Fibroblast of the conjunctiva (primary cell): ENCODE data around the gene PIK3C2A.
"Not testable (repeated sequence)": the region's sequence is repeated elsewhere in the genome, so short reads cannot be mapped to it uniquely, and the experiment has no call there.

ENCODE experiments used
- DNase-seq: peaks from one replicate; pipeline ENCODE4 v3.0.0-alpha.2; 2010; ENCODE audit warnings: low read depth

PIK3C2A gene

GRCh38 chr11:17207317-17208256 lies at the start of gene PIK3C2A:
Gene PIK3C2A, minus strand, starts transcription at chr11:17207986. Its CDS starts 38,245 bp downstream, at chr11:17169741.
- peak; percentile 87 for DNase-seq

DNA sequence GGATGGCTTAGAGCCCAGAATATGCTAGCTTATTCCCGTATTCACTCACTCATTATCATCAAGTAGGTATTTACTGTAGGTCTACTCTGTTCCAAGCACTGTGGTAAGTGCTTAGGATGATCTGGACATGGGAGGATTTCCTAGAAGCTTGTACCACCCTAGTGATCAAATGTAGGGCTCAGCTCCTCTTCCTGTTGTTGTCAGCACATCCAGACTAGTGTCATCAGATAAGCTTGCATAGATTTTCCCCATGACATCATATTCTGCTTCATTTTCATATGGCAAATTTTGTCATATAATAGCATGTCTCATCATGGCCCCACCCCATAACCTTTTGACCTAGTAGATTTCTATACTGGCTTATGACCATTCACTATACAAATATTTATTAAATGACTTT lies 49.4 kb upstream of the PIK3C2A start:
- DNase-seq = peak; percentile 50

- peak; percentile 97 for DNase-seq
Observed at GRCh38 chr11:17256512-17256911, 48.7 kb upstream of the PIK3C2A start.

- DNase-seq = no peak
Observed at GRCh38 chr11:17252704-17253103, 44.9 kb upstream of the PIK3C2A start.

DNA sequence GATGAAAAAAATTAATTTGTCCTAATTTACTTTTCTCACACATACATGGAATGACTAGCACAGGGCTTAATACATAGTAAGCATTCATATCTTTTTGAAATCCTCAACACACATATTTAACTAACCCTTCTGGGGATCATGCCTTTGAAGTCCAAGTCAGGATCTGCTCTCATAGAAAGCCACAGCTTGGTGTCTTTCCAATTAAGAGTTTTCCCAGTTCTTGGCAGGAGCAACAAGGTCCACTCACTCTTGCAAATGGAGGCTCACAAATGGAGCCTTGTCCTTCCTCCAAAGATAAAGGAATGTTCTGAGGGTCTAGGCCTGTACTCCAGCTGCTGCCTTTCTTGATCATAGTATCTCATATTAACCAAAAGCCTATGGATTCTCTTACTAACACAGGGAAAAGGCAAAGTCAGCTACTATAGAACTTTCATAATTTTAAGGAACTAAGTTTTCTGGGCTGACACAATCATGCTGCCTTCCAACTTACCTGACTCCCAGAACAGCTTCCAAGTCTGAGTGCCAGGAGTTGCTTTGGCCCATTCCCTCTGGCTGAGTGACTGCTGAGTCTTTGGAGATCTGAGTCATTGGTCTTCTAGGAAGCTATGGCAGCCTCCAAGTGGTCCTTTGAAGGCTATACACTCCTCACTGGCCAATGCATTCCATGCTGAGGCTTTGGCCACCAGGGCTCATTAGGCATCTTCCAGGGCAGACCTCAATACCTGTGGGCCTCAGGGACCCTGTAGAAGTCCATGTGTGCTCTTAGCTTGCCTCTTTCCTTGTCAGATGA lies 43.0 kb upstream of the PIK3C2A start:
- DNase-seq = no peak

GRCh38 chr11:17244046-17244445 lies 36.3 kb upstream of the PIK3C2A start:
- no peak for DNase-seq

DNA sequence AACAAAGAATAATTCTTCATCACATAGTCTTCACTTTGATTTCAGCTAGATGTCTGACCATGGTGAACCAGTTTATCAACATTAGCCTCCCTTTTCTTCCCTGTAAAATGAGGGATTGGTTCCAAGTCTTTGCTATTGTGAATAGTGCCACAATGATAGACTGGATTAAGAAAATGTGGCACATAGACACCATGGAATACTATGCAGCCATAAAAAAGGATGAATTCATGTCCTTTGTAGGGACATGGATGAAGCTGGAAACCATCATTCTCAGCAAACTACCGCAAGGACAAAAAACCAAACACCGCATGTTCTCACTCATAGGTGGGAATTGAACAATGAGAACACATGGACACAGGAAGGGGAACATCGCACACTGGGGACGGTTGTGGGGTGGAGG lies 35.2 kb upstream of the PIK3C2A start:
- not testable (repeated sequence) for DNase-seq

DNA sequence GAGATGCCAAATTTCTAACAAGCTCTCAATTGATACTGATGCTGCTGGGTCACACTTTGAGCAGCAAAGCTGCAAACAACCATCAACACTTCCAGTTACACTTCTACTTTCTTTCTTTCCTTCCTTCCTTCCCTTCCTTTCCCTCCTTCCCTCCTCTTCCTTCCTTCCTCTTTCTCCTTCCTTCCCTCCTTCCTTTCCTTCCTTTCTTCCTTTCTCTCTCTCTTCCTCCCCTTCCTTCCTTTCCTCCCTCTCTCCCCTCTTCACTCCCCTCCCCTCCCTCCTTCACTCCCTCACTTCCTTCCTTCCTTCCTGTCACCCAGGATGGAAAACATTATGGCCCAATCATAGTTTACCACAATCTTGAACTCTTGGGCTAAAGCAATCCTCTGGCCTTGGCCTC lies 33.0 kb upstream of the PIK3C2A start:
- no peak for DNase-seq

DNA sequence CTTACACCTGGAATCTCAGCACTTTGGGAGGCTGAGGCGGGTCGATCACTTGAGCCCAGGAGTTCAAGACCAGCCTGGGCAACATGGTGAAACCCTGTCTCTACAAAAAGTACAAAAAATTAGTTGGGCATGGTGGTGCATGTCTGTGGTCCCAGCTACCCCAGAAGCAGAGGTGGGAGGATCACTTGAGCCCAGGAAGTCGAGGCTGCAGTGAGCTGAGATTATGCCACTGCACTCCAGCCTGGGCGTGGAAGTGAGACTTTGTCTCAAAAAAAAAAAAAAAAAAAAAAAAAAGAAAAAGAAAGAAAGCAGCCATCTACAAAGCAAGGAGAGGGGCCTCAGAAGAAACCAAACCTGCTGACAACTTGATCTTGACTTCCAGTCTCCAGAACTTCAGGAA lies 32.1 kb upstream of the PIK3C2A start:
- not testable (repeated sequence) for DNase-seq

DNA sequence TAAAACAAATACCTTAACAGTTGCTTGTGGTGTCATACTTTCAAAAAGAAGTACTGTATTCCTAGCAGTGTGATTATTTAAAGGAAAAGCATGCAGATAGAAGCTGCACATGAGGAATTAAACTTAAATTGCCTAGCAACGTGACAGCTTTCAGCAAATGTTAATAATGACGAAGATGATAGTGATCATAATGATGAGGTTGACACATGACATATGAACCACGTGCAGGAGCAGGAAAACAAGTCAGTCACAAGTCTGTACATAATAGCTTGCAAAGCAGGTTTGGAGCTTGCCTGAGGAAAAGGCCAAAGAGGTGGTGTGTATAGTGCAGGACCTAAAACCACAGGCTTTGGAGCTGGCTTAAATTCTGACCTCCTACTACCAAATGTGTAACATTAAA lies 30.6 kb upstream of the PIK3C2A start:
- DNase-seq = no peak

GRCh38 chr11:17233101-17233500 lies 25.3 kb upstream of the PIK3C2A start:
- no peak for DNase-seq

DNA sequence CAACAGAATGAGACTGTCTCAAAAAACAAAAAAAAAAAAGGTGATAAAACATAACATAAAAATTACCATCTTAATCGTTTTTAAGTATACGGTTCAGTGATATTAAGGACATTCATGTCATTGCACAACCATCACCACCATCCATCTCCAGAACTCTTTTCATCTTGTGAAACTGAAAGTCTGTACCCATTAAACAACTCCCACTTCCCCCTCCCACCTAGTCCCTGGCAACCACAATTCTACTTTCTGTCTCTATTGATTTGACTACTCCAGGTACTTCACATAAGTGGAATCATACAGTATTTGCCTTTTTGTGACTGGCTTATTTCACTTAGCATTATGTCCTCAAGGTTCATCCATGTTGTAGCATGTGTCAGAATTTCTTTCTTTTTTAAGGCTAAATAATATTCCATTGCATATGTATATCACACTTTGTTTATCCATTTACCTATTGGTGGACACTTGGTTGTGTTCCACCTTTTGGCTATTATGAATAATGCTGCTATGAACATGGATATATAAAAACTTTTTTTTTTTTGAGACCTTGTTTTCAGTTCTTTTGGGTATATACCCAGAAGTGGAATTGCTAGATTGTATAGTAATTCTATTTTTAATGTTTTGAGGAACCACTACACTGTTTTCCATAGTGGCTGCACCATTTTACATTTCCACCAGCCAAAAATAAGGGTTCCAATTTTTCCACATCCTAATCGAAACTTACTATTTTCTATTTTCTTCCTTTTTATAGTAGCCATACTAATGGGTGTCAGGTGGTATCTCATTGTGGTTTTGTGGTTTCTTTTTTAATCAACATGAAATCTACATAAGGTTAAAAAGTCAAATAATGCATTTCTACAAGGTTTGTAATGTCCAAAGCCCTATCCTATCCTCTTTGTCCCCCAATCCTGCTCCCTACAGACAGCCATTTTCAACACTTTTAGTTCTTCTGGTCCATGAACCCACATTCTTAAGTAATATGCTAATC lies 23.4 kb upstream of the PIK3C2A start:
- no peak for DNase-seq

GRCh38 chr11:17229481-17230152 lies 21.8 kb upstream of the PIK3C2A start:
- no peak for DNase-seq

DNA sequence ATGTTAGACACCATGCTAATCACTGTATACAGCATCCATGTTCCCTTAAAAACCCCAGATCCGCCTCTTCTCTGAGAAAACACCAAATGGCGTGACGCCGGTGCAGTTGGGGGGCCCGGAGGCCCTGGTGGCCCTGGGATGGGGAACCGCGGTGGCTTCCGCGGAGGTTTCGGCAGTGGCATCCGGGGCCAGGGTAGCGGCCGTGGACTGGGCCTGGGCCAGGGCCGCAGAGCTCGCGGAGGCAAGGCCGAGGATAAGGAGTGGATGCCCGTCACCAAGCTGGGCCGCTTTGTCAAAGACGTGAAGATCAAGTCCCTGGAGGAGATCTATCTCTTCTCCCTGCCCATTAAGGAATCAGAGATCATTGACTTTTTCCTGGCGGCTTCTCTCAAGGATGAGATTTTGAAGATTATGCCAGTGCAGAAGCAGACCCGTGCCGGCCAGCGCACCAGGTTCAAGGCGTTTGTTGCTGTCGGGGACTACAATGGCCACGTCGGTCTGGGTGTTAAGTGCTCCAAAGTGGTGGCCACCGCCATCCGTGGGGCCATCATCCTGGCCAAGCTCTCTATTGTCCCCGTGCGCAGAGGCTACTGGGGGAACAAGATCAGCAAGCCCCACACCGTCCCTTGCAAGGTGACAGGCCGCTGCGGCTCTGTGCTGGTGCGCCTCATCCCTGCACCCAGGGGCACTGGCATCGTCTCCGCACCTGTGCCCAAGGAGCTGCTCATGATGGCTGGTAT lies 20.6 kb upstream of the PIK3C2A start:
- not testable (repeated sequence) for DNase-seq

DNA sequence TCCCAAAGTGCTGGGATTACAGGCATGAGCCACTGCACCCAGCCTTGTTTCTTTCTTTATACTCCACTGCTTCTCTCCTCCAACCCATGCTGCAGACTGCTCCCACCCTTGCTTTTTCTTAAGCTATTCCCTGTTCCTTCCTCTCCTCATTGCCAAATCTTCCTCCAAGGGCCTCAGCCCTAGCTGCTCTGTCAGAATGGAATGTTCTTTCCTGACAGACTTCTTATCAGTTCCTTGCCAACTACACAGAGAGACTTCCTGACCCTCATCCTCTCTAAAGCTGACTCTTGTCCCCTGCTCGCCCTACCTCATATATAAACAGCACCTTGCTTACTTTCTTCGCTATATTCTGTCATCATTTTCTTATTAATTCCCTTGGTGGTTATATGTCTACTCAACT lies 16.9 kb upstream of the PIK3C2A start:
- DNase-seq = no peak

DNA sequence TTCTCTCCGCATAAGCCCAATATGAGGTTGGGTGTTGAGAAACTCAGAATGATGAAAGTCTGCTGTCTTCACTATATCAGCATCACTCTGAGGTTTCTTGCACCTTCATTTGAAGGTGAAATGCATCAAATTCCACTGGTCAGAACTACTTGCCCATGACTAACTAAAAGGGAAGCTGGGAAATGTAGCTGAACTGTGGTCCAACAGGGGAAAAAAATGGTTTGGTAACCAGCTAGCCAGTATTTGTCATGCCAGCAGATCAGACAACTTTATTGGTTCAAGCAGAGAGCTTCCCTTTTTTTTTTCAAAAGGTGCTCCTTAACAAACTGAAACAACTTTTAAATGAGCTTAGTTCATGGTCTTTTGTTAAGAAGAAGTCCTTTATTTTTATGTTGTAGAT lies 14.2 kb upstream of the PIK3C2A start:
- no peak for DNase-seq

DNA sequence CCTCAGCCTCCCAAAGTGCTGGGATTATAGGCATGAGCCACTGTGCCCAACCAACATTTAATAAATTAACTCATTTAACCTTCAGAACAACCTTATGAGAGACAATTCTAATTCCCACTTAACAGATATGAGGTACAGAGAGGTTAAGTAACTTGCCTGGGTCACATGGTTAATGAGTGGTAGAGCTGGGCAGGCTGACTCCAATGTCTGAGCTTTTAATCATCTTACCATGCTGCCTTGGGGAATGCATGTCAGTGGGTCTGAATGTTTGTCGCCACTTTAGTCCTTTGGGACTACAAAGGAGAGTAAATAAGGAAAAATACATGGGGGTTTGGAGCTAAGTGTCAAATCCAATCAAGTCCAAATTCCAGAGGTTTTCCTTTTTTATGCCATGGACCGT lies 11.2 kb upstream of the PIK3C2A start:
- no peak for DNase-seq

DNA sequence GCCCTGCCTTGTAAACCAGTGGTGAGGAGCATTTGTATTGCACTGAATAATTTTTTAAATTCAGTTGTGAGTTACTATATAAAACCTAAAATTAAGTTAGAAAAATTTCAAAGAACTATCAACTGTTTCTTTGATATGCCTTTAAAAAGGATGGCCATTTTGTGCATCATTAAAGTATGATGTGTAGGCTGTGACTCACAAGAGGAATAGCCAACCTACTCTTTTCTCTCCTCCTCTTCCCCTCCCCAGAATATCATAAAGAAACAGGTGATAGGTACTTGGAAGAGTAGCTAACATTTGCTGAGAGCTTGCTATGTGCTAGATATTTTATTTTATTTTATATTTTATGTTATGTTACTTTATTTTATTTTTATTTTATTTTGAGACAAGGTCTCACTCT lies 10.6 kb upstream of the PIK3C2A start:
- DNase-seq = no peak

DNA sequence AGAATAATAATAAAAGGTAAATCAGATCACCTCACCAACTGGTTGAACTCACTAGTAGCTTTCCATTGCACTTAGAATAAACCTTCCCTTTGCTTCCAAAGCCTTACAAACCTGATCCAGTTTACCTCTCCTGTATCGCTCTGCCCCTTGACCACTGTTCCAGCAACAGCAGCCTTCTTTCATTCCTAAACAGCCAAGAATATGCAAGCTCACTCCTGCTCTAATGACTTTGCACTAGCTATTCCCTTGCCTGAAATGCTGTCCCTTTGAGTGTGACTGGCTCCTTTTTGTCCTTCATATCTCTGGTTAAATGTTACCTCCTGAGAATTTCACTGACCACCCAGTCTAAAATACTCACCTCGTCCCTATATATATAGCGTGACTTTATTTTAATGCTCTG lies 9.6 kb upstream of the PIK3C2A start:
- DNase-seq = no peak

- no peak for DNase-seq
Observed at GRCh38 chr11:17214338-17214737, 6.6 kb upstream of the PIK3C2A start.

GRCh38 chr11:17211286-17211685 lies 3.5 kb upstream of the PIK3C2A start:
- no peak for DNase-seq
